Sigmoid colon (tissue), 4 donors: ENCODE results near the gene CLK1.

Experiments
- CTCF ChIP-seq, 4 experiments: fragments of 450-650 bp in 3 of 4; fragments of 200-600 bp in 1 of 4; IDR thresholded peaks; one replicate each; pipeline ENCODE4 v1.5.1; 2016 to 2019; ENCODE audit warnings: antibody characterized with exemption in 4 of 4, mild to moderate bottlenecking in 3 of 4, moderate library complexity in 2 of 4
- EP300 ChIP-seq, 4 donors: sonication (generic); formaldehyde crosslinking; IDR thresholded peaks; one replicate each; pipeline ENCODE4 v1.6.1; 2017; ENCODE audit warnings: antibody characterized with exemption in 4 of 4
- POLR2A ChIP-seq, 2 donors: fragments of 450-650 bp; IDR thresholded peaks; one replicate each; pipeline ENCODE4 v1.6.1; 2016; ENCODE audit warnings: antibody characterized with exemption in 2 of 2, mild to moderate bottlenecking in 2 of 2, moderate library complexity in 2 of 2
- POLR2AphosphoS5 ChIP-seq, 4 donors: sonication (generic); formaldehyde crosslinking; IDR thresholded peaks; one replicate each; pipeline ENCODE4 v1.6.1; 2017; ENCODE audit warnings: antibody characterized with exemption in 4 of 4

DNA sequence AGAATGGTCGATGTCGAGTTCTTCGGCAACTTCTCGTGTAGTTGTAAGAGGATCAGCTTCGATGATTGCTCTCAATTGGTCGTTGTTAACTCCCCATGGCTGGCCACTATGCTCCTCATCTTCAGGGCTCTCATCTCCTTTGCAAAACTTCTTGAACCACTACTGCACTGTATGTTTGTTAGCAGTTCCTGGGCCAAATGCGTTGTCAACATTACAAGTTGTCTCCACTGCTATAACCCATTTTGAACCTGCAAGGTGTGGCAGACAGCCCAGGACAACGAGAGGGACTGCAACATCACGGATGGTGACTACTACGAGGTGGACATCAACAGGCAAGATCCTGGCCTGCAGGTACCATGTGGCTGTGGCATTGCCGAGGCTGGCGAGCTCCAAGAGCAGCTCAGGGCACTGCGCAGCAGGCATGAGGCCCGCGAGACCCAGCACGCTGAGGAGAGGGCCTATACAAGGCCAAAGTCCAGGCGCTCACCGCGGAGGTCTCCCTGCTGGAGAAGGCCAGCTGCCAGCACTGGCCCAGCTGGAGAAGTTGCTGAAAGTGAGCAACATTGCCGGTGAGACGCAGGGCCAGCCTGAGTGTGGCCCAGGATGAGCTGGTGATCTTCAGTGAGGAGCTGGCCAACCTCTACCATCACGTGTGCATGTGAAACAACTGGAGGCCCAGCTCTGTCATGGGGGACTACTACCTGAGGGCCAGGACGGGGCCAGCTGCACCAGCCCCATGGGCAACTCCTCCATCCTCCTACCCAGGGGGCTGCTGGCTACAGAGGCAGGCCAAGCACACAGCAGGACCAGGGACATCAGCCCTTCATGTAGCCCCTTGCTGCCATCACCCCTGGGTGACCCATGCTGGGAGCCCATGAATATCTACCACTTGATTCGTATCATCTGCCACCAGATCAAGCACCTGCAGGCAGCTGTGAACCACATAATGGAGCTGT, 20.2 kb downstream of the CLK1 start:
- TF ChIP-seq CTCF (IDR thresholded peaks at IDR 0.05) (no peak), POLR2A (IDR thresholded peaks at IDR 0.05) (no peak), POLR2AphosphoS5 (IDR thresholded peaks at IDR 0.05) (no peak), EP300 (IDR thresholded peaks at IDR 0.05) (no peak)
